NCI-H2196 treated with DMSO at 0.1 percent for 48 hours (cell line): ENCODE data around the gene CYP2S1.
"Not testable (repeated sequence)": the region's sequence is repeated elsewhere in the genome, so short reads cannot be mapped to it uniquely, and the experiment has no call there.

Source experiments
- DNase-seq: peaks from one replicate; lab custom pipeline; 2025; ENCODE audit not compliant: unreplicated experiment; lab: John Stamatoyannopoulos, UW

CYP2S1 gene

GRCh38 chr19:41225238-41226052, 32.4 kb downstream of the CYP2S1 start:
- no peak for DNase-seq

GRCh38 chr19:41226053-41226873, 33.2 kb downstream of the CYP2S1 start:
- DNase-seq = no peak

- DNase-seq = no peak
These were observed 33.9 kb downstream of the CYP2S1 start for GRCh38 chr19:41226874-41227390.

GRCh38 chr19:41228486-41228885, 35.5 kb downstream of the CYP2S1 start:
- no peak for DNase-seq

GRCh38 chr19:41229338-41229737, 36.3 kb downstream of the CYP2S1 start:
- not testable (repeated sequence) for DNase-seq

GRCh38 chr19:41230067-41230857, 37.2 kb downstream of the CYP2S1 start:
- DNase-seq = no peak

- DNase-seq = no peak
These were observed 39.7 kb downstream of the CYP2S1 start for GRCh38 chr19:41232686-41233085.

- no peak for DNase-seq
These were observed 40.8 kb downstream of the CYP2S1 start for GRCh38 chr19:41233748-41234240.

GRCh38 chr19:41234512-41235168, 41.6 kb downstream of the CYP2S1 start:
- DNase-seq = no peak

- DNase-seq = no peak
These were observed 42.5 kb downstream of the CYP2S1 start for GRCh38 chr19:41235480-41235879.

- no peak for DNase-seq
These were observed 45.2 kb downstream of the CYP2S1 start for GRCh38 chr19:41238244-41238643.

GRCh38 chr19:41239363-41239762, 46.3 kb downstream of the CYP2S1 start:
- no peak for DNase-seq

GRCh38 chr19:41239961-41240574, 47.0 kb downstream of the CYP2S1 start:
- DNase-seq = no peak

- DNase-seq = no peak
These were observed 48.8 kb downstream of the CYP2S1 start for GRCh38 chr19:41241859-41242258.

GRCh38 chr19:41244117-41244516, 51.1 kb downstream of the CYP2S1 start:
- no peak for DNase-seq

GRCh38 chr19:41245843-41246242, 52.8 kb downstream of the CYP2S1 start:
- no peak for DNase-seq

GRCh38 chr19:41248895-41249294, 55.9 kb downstream of the CYP2S1 start:
- DNase-seq = no peak

GRCh38 chr19:41249707-41250423, 56.8 kb downstream of the CYP2S1 start:
- DNase-seq = no peak

- no peak for DNase-seq
These were observed 60.6 kb downstream of the CYP2S1 start for GRCh38 chr19:41253660-41254059.
